ENCODE results near the gene TNRC6C.

DNA sequence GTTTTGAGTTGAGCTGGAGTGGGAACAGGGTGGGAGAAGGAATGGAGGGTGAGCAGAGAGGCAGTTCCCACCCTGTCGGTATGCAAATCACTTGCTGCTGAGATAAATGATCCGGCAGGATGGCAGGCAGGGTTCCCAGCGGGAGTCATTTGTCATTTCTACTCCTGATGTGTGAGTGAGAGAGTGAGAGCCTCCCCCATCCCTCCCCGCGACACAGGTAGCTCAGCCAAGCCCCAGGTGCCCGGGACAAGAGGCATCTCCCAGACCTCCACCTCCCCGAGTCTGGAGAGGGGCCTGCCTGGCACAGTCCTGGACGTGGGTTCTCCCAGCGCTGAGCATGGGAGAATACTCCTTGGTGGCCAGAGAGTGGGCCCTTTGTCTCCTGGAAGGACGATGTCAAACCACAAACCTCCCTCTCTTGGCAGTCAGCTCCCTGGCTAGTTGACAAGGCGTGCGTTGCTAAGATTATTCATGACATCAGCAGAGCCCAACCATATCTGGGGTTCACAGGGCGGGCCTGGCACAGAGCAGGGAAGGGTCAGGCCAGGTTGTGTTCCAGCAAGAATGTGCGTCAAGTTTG, 33.7 kb upstream of the TNRC6C start:
- TF ChIP-seq, protein P1, sequence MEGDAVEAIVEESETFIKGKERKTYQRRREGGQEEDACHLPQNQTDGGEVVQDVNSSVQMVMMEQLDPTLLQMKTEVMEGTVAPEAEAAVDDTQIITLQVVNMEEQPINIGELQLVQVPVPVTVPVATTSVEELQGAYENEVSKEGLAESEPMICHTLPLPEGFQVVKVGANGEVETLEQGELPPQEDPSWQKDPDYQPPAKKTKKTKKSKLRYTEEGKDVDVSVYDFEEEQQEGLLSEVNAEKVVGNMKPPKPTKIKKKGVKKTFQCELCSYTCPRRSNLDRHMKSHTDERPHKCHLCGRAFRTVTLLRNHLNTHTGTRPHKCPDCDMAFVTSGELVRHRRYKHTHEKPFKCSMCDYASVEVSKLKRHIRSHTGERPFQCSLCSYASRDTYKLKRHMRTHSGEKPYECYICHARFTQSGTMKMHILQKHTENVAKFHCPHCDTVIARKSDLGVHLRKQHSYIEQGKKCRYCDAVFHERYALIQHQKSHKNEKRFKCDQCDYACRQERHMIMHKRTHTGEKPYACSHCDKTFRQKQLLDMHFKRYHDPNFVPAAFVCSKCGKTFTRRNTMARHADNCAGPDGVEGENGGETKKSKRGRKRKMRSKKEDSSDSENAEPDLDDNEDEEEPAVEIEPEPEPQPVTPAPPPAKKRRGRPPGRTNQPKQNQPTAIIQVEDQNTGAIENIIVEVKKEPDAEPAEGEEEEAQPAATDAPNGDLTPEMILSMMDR (IDR thresholded peaks at IDR 0.05; ENCODE audit: poor library complexity), result no peak
- TF ChIP-seq EZH2phosphoT487 (IDR thresholded peaks at IDR 0.05; ENCODE audit: low read depth, severe bottlenecking, unreplicated experiment), result no peak
- TF ChIP-seq EZH2 (IDR thresholded peaks at IDR 0.05; ENCODE audit: borderline replicate concordance), result no peak

All from hepatocyte (in vitro differentiated cells).